HepG2 (cell line): ENCODE results near the gene SULT6B1.
A peak's percentile ranks its signal among the peaks of the same experiment; 100 is the strongest.

Source experiments
- CREB1 ChIP-seq, 2 experiments: fragments of 450-650 bp in 1 of 2; IDR thresholded peaks; 2 replicates each; pipeline ENCODE4 v1.6.1; 2016 to 2017; ENCODE audit warnings: control low read depth in 1 of 2, mild to moderate bottlenecking in 1 of 2, missing compliant biosample characterization in 1 of 2, missing genetic modification characterization in 1 of 2
- ELF3 ChIP-seq: IDR thresholded peaks from 2 replicates; pipeline ENCODE4 v1.6.1; 2016; ENCODE audit warnings: missing genetic modification reagents, missing compliant biosample characterization
- EP300 ChIP-seq, 3 experiments: sonication (generic) in 1 of 3; formaldehyde crosslinking in 1 of 3; IDR thresholded peaks; 2 replicates each; pipeline versions ENCODE4 v1.5.1 to v1.6.1; 2011 to 2020; ENCODE audit warnings: low read depth in 2 of 3, low read length in 2 of 3, borderline replicate concordance in 1 of 3, improper control_type of control experiment in 1 of 3, mild to moderate bottlenecking in 1 of 3, missing genetic modification reagents in 1 of 3, moderate library complexity in 1 of 3
- FOSL2 ChIP-seq: sonication (generic); formaldehyde crosslinking; IDR thresholded peaks from 2 replicates; pipeline ENCODE4 v1.4.0; 2020; ENCODE audit warnings: missing genetic modification reagents
- ZFP36 ChIP-seq: fragments of 150-350 bp; IDR thresholded peaks from 2 replicates; pipeline ENCODE4 v1.6.1; 2018; ENCODE audit warnings: borderline replicate concordance, low read length, low read depth; ENCODE audit not compliant: partially characterized antibody
- ZNF33A ChIP-seq: sonication (generic); formaldehyde crosslinking; IDR thresholded peaks from 2 replicates; pipeline ENCODE4 v1.5.1; 2020; ENCODE audit warnings: missing genetic modification reagents, mild to moderate bottlenecking, moderate library complexity, borderline replicate concordance
- ZNF781 ChIP-seq: sonication (generic); formaldehyde crosslinking; IDR thresholded peaks from 2 replicates; pipeline ENCODE4 v1.5.1; 2020; ENCODE audit warnings: borderline replicate concordance, mild to moderate bottlenecking, missing genetic modification reagents; ENCODE audit errors: not compliant biosample characterization
- TF ChIP-seq, protein P1 (sequence below): sonication (generic); formaldehyde crosslinking; IDR thresholded peaks from 2 replicates; pipeline ENCODE4 v1.9.0; 2021; ENCODE audit warnings: missing genetic modification reagents, borderline replicate concordance

DNA sequence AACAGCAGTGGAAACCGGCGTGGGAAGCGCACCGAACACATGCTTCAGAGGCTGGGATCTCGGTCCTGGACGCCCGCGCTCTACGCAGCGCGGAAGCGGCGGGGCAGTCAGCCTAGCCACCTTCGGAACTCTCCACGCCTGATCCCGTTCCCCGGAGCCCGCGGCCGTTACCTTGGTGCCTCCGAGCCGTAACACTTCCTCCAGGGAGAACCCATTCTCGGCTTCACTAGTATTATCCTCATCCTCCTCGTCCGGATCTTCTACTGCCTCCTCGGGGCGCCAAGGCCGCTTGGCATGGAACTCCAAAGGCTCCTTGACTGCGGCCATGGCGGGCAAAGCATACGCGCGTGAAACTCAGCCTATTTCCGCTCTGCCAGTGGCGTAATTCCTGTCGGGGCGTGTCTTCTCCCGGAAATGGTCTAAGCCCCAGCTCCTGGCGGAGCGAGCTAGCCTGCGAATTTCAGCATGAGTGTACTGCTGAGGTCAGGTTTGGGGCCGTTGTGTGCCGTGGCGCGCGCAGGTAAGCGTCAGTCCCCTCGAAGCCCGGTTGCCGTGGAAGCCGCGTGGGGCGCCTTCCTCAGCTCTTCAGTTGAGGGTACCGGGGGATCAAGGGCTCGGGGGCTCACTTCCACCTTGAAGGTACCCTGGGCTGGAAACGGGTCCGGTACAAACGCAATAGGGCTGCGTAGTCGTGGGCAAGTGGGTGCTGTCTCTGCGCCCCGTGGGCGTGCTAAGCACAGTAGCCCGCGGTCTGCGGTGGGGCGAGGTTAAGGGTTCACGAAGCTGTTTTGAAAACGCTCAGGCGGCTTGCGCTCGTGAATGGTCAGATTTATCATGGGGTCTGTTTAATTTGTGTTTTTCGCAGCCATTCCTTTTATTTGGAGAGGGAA, 43.0 kb upstream of the SULT6B1 start, which contains the start of the genes CEBPZ and NDUFAF7:
- TF ChIP-seq ZNF33A (peak; percentile 93; the same call in 1 of the 2 replicates), FOSL2 (peak; percentile 56), ZFP36 (no peak), EP300 (IDR thresholded peaks at IDR 0.05; ENCODE audit: low read depth in 2 of 2, low read length in 2 of 2) (peak; percentile 31 to 73), EP300 (CRISPR knock-in tag; IDR thresholded peaks at IDR 0.05; ENCODE audit: borderline replicate concordance) (peak; percentile 45; the same call in 1 of the 2 replicates), ELF3 (CRISPR knock-in tag) (peak; percentile 94), CREB1 (IDR thresholded peaks at IDR 0.05) (peak; percentile 84), CREB1 (CRISPR knock-in tag; IDR thresholded peaks at IDR 0.05) (peak; percentile 97), ZNF781 (peak; percentile 97)
- TF ChIP-seq, protein P1, sequence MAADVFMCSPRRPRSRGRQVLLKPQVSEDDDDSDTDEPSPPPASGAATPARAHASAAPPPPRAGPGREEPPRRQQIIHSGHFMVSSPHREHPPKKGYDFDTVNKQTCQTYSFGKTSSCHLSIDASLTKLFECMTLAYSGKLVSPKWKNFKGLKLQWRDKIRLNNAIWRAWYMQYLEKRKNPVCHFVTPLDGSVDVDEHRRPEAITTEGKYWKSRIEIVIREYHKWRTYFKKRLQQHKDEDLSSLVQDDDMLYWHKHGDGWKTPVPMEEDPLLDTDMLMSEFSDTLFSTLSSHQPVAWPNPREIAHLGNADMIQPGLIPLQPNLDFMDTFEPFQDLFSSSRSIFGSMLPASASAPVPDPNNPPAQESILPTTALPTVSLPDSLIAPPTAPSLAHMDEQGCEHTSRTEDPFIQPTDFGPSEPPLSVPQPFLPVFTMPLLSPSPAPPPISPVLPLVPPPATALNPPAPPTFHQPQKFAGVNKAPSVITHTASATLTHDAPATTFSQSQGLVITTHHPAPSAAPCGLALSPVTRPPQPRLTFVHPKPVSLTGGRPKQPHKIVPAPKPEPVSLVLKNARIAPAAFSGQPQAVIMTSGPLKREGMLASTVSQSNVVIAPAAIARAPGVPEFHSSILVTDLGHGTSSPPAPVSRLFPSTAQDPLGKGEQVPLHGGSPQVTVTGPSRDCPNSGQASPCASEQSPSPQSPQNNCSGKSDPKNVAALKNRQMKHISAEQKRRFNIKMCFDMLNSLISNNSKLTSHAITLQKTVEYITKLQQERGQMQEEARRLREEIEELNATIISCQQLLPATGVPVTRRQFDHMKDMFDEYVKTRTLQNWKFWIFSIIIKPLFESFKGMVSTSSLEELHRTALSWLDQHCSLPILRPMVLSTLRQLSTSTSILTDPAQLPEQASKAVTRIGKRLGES (CRISPR knock-in tag), result peak; percentile 20; the same call in 1 of the 2 replicates
